ENCODE results near the gene GRIN2A.

The GRIN2A gene

GRCh38 chr16:9844361-9844760 lies 337.9 kb downstream of the GRIN2A start:
- no peak for DNase-seq (ENCODE audit: low read depth, low spot score)
- peak overlapping the region; percentile 97 for H3K27ac ChIP-seq

DNA sequence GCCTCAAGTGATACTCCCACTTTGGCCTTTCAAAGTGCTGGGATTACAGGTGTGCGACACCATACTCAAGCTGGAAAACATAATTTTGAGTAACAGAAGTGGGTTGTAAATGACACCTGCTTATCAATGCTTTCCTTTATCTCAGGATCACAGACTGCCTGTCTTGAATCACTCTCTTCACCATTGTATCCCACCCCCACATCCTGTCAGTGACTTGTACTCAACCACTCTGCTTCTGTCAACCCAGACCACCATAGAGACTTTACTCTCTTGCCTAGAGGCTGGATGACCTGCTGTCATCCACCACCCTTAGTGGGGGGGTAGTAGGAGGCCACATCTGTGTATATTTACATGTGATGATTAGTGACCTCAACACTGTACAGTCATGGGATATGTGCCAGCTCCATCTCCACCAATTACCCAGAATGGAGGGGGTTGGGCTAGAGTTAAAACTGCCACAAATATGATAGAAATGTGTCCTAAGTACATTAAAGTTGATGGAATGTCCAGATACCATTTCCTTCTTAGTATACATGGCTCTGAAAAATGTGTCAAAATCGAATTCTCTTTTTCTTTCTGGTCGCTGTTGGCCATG lies 338.7 kb downstream of the GRIN2A start:
- no peak for DNase-seq (ENCODE audit: low read depth, low spot score)
- H3K27ac ChIP-seq: no peak overlapping the region

- H3K27ac ChIP-seq: no peak overlapping the region
- DNase-seq (ENCODE audit: low read depth, low spot score): no peak
Measured at GRCh38 chr16:9840761-9841665, 341.2 kb downstream of the GRIN2A start.

GRCh38 chr16:9837481-9837880 lies 344.7 kb downstream of the GRIN2A start:
- DNase-seq (ENCODE audit: low read depth, low spot score): no peak
- no peak overlapping the region for H3K27ac ChIP-seq

DNA sequence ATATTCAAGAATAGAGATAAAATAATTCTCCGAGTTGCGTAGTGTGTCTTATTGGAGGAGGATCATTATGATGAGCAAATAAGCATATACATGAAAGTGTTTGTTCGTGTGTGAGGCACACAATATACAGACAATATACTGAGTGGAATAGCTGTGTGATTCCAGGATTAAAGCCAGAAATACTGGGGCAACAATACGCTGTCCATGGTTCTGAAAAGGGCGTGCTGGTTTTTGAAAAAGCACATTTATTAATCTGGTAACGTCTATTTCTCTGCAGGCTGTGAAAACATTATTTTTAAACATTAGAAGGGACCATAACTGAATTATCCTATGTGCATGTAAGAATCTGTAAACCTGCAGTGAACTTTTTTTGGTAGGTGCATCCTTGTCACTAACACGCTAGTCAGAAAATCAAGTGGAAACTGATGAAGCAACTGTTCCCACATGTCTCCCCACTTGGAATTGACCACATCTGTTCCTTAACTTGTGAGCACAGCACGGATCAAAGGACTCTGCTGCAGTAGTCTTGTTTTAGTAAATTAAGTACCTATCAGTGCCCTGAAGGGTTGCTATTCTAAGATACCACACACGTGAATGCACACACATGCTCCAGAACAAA lies 346.0 kb downstream of the GRIN2A start:
- H3K27ac ChIP-seq: no peak overlapping the region
- no peak for DNase-seq (ENCODE audit: low read depth, low spot score)

GRCh38 chr16:9827062-9827752 lies 355.0 kb downstream of the GRIN2A start:
- no peak overlapping the region for H3K27ac ChIP-seq
- no peak for DNase-seq (ENCODE audit: low read depth, low spot score)

- H3K27ac ChIP-seq: no peak overlapping the region
- DNase-seq (ENCODE audit: low read depth, low spot score): no peak
Measured at GRCh38 chr16:9826656-9827055, 355.6 kb downstream of the GRIN2A start.

DNA sequence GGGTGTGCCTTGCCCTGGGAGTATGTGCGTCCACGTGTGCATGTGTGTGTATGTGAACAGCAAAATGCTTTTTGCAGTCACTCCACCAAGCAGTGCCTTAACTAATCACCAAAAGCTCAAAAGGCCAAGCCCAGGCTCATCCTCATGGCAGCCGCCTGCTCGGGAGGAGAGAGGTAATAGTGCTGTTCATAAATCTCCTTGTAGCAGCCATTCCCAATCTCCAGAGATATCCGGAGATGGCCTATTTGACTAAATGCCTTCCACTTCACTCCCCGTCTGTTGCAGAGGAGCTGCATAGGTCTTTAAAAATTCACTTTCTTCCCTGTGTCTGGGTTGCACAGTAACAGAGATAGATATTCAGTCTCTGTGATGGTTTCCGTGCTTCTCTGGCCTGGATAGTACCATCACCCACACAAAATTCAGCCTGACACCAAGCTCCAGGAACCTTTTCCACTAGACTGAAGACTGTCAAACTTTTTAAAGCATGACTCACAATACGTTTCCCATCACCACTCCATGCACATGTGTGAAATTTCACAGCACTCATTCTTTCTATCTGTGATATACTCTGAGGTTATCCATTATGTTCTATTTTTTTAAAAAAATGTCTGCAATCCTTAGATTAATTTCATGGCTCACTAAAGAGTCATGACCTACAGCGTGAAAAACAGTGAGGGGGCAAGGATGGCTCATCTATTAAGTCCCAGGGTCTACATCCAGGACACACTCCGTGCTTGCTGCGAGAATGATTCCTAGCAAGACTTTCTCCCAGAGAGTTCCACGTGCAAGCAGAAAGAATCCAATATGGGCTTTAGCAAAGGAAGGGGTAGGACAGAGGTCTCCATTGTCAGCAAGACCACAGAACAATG lies 357.8 kb downstream of the GRIN2A start:
- no peak overlapping the region for H3K27ac ChIP-seq
- no peak for DNase-seq (ENCODE audit: low read depth, low spot score)

- DNase-seq (ENCODE audit: low read depth, low spot score): no peak
- H3K27ac ChIP-seq: no peak overlapping the region
Measured at GRCh38 chr16:9823510-9823909, 358.7 kb downstream of the GRIN2A start.

- DNase-seq (ENCODE audit: low read depth, low spot score): no peak
- no peak overlapping the region for H3K27ac ChIP-seq
Measured at GRCh38 chr16:9821970-9822369, 360.3 kb downstream of the GRIN2A start.

GRCh38 chr16:9821331-9821730 lies 360.9 kb downstream of the GRIN2A start:
- H3K27ac ChIP-seq: no peak overlapping the region
- no peak for DNase-seq (ENCODE audit: low read depth, low spot score)

- DNase-seq (ENCODE audit: low read depth, low spot score): no peak
- H3K27ac ChIP-seq: no peak overlapping the region
Measured at GRCh38 chr16:9820476-9821246, 361.6 kb downstream of the GRIN2A start.

GRCh38 chr16:9818702-9819101 lies 363.5 kb downstream of the GRIN2A start:
- no peak overlapping the region for H3K27ac ChIP-seq
- DNase-seq (ENCODE audit: low read depth, low spot score): no peak

- DNase-seq (ENCODE audit: low read depth, low spot score): no peak
Measured at GRCh38 chr16:9817586-9817985, 364.6 kb downstream of the GRIN2A start.

DNA sequence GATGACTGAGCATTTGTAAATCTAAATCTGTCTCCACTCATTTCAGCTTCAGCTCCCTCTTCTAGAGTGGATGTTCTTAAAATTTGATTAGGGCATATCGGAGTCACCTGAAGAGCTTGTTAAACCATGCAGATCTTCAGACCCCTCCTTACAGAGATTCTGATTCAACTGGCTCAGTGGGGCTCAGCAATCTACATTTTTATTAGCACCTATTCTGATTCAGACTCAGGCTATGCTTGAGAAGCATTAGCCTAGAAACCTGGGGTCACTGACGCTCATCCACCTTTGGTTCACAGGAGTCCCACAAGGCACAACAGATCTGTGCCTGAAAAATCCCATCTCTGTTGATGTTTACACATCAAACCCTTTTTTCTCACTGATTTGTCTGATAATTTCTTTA lies 365.6 kb downstream of the GRIN2A start:
- no peak for DNase-seq (ENCODE audit: low read depth, low spot score)
- no peak overlapping the region for H3K27ac ChIP-seq

More at GRCh38 chr16:9817586-9817985, 364.6 kb downstream of the GRIN2A start:
- H3K27ac ChIP-seq: no peak overlapping the region

DNA sequence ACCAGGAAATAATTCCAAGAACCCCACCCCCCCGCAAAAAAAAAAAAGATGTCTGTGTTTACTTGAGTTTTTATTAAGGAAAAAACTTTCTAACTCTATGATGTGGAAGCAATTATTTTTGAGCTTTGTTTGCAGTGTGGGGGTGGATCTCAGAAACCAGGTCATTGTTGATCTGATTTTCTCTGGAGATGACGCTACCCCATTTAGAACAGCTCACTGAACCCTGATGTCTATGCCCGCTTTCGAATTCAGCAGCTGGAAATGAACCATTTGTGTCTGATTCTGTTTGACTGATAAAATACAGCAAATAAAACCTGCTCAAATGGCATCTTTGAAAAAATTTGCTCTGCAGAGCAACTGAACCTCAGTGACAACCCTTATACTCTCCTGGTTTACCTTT lies 368.6 kb downstream of the GRIN2A start:
- DNase-seq (ENCODE audit: low read depth, low spot score): no peak
- no peak overlapping the region for H3K27ac ChIP-seq

DNA sequence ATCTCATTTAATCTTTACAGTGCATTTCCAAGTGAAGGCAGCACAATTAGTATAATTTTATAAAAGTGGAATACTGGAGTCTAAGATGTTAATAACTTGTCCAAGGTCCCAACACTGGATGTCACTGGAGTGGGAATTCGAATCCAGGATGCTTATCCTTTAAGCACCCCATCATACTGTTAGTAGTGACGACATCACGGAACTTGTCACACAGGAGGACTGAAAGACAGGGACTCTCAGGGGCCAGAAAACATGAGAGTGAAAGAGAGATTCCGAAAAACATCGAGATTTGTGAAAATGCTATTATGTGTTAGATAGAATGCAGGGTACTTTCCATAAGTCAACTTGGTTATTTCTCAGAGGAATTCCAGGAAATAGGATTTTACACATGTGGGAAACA lies 374.0 kb downstream of the GRIN2A start:
- no peak overlapping the region for H3K27ac ChIP-seq
- DNase-seq (ENCODE audit: low read depth, low spot score): no peak

DNA sequence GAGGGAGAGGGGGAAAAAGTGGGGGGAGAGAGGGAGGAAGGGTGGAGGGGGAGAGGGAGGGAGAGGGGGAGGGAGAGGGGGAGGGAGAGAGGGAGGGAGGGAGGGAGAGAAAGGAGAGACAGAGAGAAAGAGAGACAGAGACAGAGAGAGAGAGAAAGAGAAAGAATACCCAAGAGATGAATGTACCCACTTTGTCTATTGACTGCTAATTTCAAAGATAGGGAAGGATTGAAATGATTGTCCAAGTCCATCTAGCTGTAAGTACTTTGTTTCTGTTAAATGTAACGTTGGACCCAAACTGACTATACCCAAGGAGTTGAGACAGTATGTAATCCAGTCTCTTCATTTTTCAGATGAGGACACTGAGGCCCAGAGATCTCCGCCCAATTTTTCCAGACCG lies 374.9 kb downstream of the GRIN2A start:
- no peak overlapping the region for H3K27ac ChIP-seq
- no peak for DNase-seq (ENCODE audit: low read depth, low spot score)

DNA sequence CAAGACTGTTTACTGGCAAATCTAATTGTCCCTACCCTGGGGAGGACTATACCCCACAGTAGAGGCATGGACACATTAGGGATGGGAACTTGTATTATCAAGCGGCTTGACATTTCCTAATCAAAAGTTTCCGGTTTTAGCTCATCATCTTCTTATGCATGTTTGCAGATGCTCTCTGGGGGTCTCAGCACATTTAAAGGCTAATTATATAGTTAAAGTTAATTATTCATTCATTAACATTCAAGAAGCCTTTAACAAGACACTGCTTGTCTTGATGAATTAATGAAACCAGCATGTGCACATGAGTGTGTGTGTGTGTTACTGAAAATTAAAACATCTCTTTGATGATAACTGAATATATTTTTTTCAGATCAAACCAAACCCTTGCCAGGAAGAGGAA lies 377.1 kb downstream of the GRIN2A start:
- H3K27ac ChIP-seq: no peak overlapping the region
- DNase-seq (ENCODE audit: low read depth, low spot score): no peak

Measured in epithelial cell of prostate (primary cell).